ENCODE measurements around the gene IFNG-AS1.

- TF ChIP-seq CTCF (conservative IDR thresholded peaks at IDR 0.05; ENCODE audit: low read length), result no peak
- no peak for TF ChIP-seq EZH2phosphoT487 (IDR thresholded peaks at IDR 0.05; ENCODE audit: borderline replicate concordance, low read depth, low read length)
These were observed 9.1 kb downstream of the IFNG-AS1 start for GRCh38 chr12:67998379-67998778.

Measured in OCI-LY7 (cell line).